ENCODE results near the gene CIB4. TPM values are rescaled to one million over a fixed set of nuclear protein-coding genes. Genes with fewer than 3 reads are reported as not detected.

CIB4 gene
- total and polyA plus RNA-seq, 2 of the 13 experiments (the other 11 are each of a cell fraction or from before 2014, with no cell fraction given): not detected

- TF ChIP-seq JUND (CRISPR knock-in tag; IDR thresholded peaks at IDR 0.05) (no peak), ZBTB42 (CRISPR knock-in tag; IDR thresholded peaks at IDR 0.05) (no peak)
These were observed 44.2 kb upstream of the CIB4 start (continued) for GRCh38 chr2:26685341-26685740.

GRCh38 chr2:26683583-26683982, 42.4 kb upstream of the CIB4 start:
- Histone ChIP-seq H3K79me2 (ENCODE audit: insufficient read depth, low read length) (no peaks in the 10 kb centered on the region), H2AFZ (ENCODE audit: low read length) (no peak overlapping the region), H3K9ac (ENCODE audit: insufficient read depth, low read depth, low read length) (no peak overlapping the region), H3K27me3 (ENCODE audit: control insufficient read depth in 1 of 2, insufficient read depth in 2 of 2, low read length in 2 of 2) (peaks cover 4 to 77% of the 10 kb centered on the region in 2 experiments; a peak in 4 of 5 replicates), H3K36me3 (replicated peaks in 1 of 2; ENCODE audit: control insufficient read depth in 1 of 2, insufficient read depth in 2 of 2, low read length in 2 of 2) (no peaks in the 10 kb centered on the region), H4K20me1 (ENCODE audit: insufficient read depth, low read length) (peaks cover 5% of the 10 kb centered on the region; the same call in 1 of the 2 replicates), H3K4me3 (replicated peaks in 1 of 3; ENCODE audit: insufficient read depth in 1 of 3, low read depth in 2 of 3, low read length in 3 of 3) (no peak overlapping the region), H3K9me3 (ENCODE audit: low read length) (no peaks in the 10 kb centered on the region), H3K27ac (ENCODE audit: extremely low read length, insufficient read depth, low read length) (no peak overlapping the region), H3K4me2 (ENCODE audit: low read depth, low read length) (no peak overlapping the region), H3K4me1 (ENCODE audit: insufficient read depth, low read length) (peaks cover 12% of the 10 kb centered on the region)
- no TSS peak for BruUV-seq (replicated peaks)
- 19% methylated on average over 6 of the region's 6 CpGs for WGBS (ENCODE audit: low lambda C conversion rate)
- intact Hi-C loops (cut with micrococcal nuclease; ENCODE audit: unreplicated experiment) (no loop called here), in situ Hi-C loops (cut with HindIII; ENCODE audit: extremely low pct_ligation_motif_present, low pct_unique_long_range_greater_than_20kb) (no loop called here)
- no peak for DNase-seq (ENCODE audit: low spot score)
- no peak for FAIRE-seq
- POLR2A ChIA-PET: no interaction called here
- no peak for ATAC-seq
- CTCF ChIA-PET (ENCODE audit: low intra/inter-chr PET ratio, low total read pairs): no interaction called here
- TF ChIP-seq MNT (IDR thresholded peaks at IDR 0.05) (no peak), PRPF4 (IDR thresholded peaks at IDR 0.05; ENCODE audit: low read depth, low read length, poor library complexity, severe bottlenecking) (no peak), IKZF5 (CRISPR knock-in tag; IDR thresholded peaks at IDR 0.05) (no peak), NCOA1 (CRISPR knock-in tag; IDR thresholded peaks at IDR 0.05) (no peak), ZNF264 (CRISPR knock-in tag; IDR thresholded peaks at IDR 0.05) (no peak), WIZ (CRISPR knock-in tag; IDR thresholded peaks at IDR 0.05) (no peak), ZNF318 (CRISPR knock-in tag; IDR thresholded peaks at IDR 0.05) (no peak), ZNF589 (CRISPR knock-in tag; conservative IDR thresholded peaks at IDR 0.05) (no peak), NRL (CRISPR knock-in tag; IDR thresholded peaks at IDR 0.05; ENCODE audit: borderline replicate concordance) (no peak), MED1 (CRISPR knock-in tag; IDR thresholded peaks at IDR 0.05) (no peak)

Data from HepG2 (cell line).